ENCODE data around the gene MOB2. TPM values are rescaled to one million over a fixed set of nuclear protein-coding genes. Genes with fewer than 3 reads are reported as not detected.

MOB2 gene
- total and polyA plus RNA-seq, 4 donors = 32.4 to 104 (median 58.5) TPM

DNA sequence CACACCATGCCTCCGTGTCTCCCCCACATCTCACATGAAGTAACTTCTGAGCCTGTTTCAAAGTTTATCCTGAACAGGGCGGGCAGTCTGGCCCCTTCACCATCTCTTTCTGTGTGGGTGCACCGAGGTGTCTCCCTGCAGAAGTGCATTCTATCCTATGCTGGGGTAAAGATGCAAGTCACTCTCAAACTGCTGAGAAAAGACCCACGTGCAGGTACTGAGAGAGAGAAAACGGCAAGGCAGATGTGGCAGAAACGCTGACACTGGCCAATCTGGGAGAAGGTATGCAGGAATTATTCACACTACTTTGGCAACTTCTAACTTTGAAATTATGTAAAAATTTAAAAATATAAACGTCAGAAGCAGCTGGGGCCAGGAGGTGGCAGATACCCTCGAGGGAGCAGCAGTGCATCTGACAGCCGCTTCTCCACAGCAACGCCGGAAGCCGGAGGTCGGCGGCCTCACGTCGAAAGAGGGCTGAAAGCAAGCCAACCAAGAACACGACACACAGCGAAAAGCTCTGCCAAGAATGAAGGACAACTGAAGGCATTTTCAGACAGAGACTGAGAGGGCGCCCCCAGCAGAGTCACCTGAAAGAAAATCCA lies 34.2 kb upstream of the MOB2 start:
- H3K36me3 ChIP-seq (ENCODE audit: control insufficient read depth in 1 of 2, insufficient read depth in 2 of 2, low read length in 1 of 2) = no peaks in the 10 kb centered on the region
- intact Hi-C loops (cut with DNase I) = no loop called here
- H3K27me3 ChIP-seq (ENCODE audit: control insufficient read depth in 1 of 2, insufficient read depth in 2 of 2, low read length in 1 of 2) = no peaks in the 10 kb centered on the region
- DNase-seq (no peak), ATAC-seq (ENCODE audit: low FRiP score) (no peak)
- 42 to 51% methylated on average over 19 of the region's 19 CpGs for WGBS, 2 donors
- no peak overlapping the region for H3K4me3 ChIP-seq (ENCODE audit: low read length in 2 of 2)
- H3K27ac ChIP-seq (ENCODE audit: low read depth in 1 of 2, low read length in 2 of 2) = no peak overlapping the region
- no peaks in the 10 kb centered on the region for H3K4me1 ChIP-seq (ENCODE audit: control insufficient read depth in 1 of 2, insufficient read depth in 2 of 2, low read length in 2 of 2)
- no peaks in the 10 kb centered on the region for H3K9me3 ChIP-seq (ENCODE audit: control insufficient read depth, low read length)

DNA sequence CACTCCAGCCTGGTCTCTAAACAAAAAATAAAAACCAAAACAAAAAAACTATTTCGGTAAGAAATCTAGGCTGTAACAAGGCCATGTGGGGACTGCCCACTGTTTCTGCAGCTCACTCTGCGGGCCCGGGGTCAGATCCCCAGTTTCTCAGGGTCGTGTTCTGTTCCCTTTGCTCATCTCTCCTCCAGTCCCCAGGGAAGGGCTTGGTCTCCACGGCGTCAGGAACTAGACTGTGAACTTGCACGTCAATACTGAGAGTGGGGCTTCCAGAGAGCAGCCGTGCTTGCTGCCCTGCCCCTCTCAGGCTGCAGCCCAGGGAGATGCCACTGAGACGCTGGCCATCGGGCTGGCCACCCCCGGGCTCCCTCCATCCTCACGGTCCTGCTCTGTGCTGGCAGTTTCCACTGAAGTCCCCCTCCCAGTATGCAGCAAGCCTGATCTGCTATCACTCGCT lies 33.7 kb upstream of the MOB2 start:
- no peaks in the 10 kb centered on the region for H3K36me3 ChIP-seq (ENCODE audit: control insufficient read depth in 1 of 2, insufficient read depth in 2 of 2, low read length in 1 of 2)
- no peaks in the 10 kb centered on the region for H3K4me1 ChIP-seq (ENCODE audit: control insufficient read depth in 1 of 2, insufficient read depth in 2 of 2, low read length in 2 of 2)
- ATAC-seq (ENCODE audit: low FRiP score) = no peak
- H3K27me3 ChIP-seq (ENCODE audit: control insufficient read depth in 1 of 2, insufficient read depth in 2 of 2, low read length in 1 of 2) = no peaks in the 10 kb centered on the region
- DNase-seq = peak in 1 of 2 donors; percentile 32
- no peak overlapping the region for H3K4me3 ChIP-seq (ENCODE audit: low read length in 2 of 2)
- intact Hi-C loops (cut with DNase I) = no loop called here
- 77 to 81% methylated on average over 13 of the region's 13 CpGs for WGBS, 2 donors
- H3K27ac ChIP-seq (ENCODE audit: low read depth in 1 of 2, low read length in 2 of 2) = no peak overlapping the region
- no peaks in the 10 kb centered on the region for H3K9me3 ChIP-seq (ENCODE audit: control insufficient read depth, low read length)

GRCh38 chr11:1519028-1520010 lies 32.7 kb upstream of the MOB2 start:
- Histone ChIP-seq H3K27ac (ENCODE audit: low read depth in 1 of 2, low read length in 2 of 2) (no peak overlapping the region), H3K27me3 (ENCODE audit: control insufficient read depth in 1 of 2, insufficient read depth in 2 of 2, low read length in 1 of 2) (no peaks in the 10 kb centered on the region), H3K9me3 (ENCODE audit: control insufficient read depth, low read length) (no peaks in the 10 kb centered on the region), H3K4me3 (ENCODE audit: low read length in 2 of 2) (no peak overlapping the region), H3K4me1 (ENCODE audit: control insufficient read depth in 1 of 2, insufficient read depth in 2 of 2, low read length in 2 of 2) (no peaks in the 10 kb centered on the region), H3K36me3 (ENCODE audit: control insufficient read depth in 1 of 2, insufficient read depth in 2 of 2, low read length in 1 of 2) (no peaks in the 10 kb centered on the region)
- no peak for ATAC-seq (ENCODE audit: low FRiP score)
- intact Hi-C loops (cut with DNase I) = loop anchor here (5.0 to 10.0 kb wide), 4 partner anchors 62 to 257 kb away; partner anchors contain the start of gene BRSK2 (in 1 of the 2)
- DNase-seq = peak in 1 of 2 donors; percentile 30
- WGBS, 2 donors = 93 to 94% methylated on average over 17 of the region's 17 CpGs

- ATAC-seq (ENCODE audit: low FRiP score) (no peak), DNase-seq (peak; percentile 33 to 66)
- no peaks in the 10 kb centered on the region for H3K27me3 ChIP-seq (ENCODE audit: control insufficient read depth in 1 of 2, insufficient read depth in 2 of 2, low read length in 1 of 2)
- intact Hi-C loops (cut with DNase I) = loop anchor here (5.0 to 10.0 kb wide), 4 partner anchors 61 to 256 kb away; partner anchors contain the start of gene BRSK2 (in 1 of the 2)
- no peaks in the 10 kb centered on the region for H3K4me1 ChIP-seq (ENCODE audit: control insufficient read depth in 1 of 2, insufficient read depth in 2 of 2, low read length in 2 of 2)
- no peak overlapping the region for H3K27ac ChIP-seq (ENCODE audit: low read depth in 1 of 2, low read length in 2 of 2)
- WGBS, 2 donors = 94 to 96% methylated on average over 22 to 23 of the region's 23 CpGs
- no peaks in the 10 kb centered on the region for H3K36me3 ChIP-seq (ENCODE audit: control insufficient read depth in 1 of 2, insufficient read depth in 2 of 2, low read length in 1 of 2)
- H3K4me3 ChIP-seq (ENCODE audit: low read length in 2 of 2) = no peak overlapping the region
- no peaks in the 10 kb centered on the region for H3K9me3 ChIP-seq (ENCODE audit: control insufficient read depth, low read length)
Measured at GRCh38 chr11:1518301-1518700, 31.7 kb upstream of the MOB2 start.

DNA sequence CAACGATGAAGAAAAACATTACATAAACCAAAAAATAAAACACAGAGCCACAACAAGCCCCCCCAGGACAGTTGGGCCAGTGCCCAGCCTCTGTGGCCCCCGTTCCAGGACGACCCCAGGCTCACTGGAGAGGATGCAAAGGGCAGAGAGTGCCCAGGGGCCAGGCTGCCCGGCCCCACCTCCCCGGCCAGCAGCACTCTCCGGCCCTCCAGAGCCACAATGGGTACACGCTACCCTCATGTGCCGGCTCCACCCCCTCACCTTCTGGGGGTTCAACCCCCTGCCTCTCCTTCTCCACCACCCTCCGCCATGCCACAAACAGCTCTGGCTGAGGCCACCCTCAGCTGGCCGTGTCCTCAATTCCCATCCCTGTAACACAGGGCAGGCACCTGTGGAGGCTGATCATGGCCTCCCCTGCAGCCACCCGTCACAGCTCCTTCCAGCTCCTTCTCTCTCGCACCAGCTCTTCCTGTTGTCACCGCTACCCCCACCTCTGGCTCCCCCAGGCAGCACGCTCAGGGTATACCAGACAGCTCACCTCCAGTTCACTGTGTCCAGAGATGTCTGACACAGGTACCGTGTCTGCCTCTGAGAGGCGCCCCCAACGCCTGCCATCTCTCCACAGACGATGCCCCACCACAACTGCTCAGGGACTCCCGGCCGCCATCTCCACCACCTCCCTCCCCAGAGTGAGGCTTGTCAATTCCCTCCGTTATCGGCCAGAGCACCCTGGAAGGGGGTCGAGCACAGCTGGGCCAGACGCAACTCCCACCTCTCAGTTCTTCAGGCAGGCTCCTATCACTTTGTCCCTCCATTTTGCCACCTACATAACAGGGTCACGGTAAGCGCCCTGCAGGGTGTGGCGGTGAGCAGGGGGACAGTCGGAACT lies 30.8 kb upstream of the MOB2 start:
- Histone ChIP-seq H3K4me1 (ENCODE audit: control insufficient read depth in 1 of 2, insufficient read depth in 2 of 2, low read length in 2 of 2) (no peaks in the 10 kb centered on the region), H3K36me3 (ENCODE audit: control insufficient read depth in 1 of 2, insufficient read depth in 2 of 2, low read length in 1 of 2) (no peaks in the 10 kb centered on the region), H3K27me3 (ENCODE audit: control insufficient read depth in 1 of 2, insufficient read depth in 2 of 2, low read length in 1 of 2) (no peaks in the 10 kb centered on the region), H3K4me3 (ENCODE audit: low read length in 2 of 2) (no peak overlapping the region), H3K27ac (ENCODE audit: low read depth in 1 of 2, low read length in 2 of 2) (no peak overlapping the region), H3K9me3 (ENCODE audit: control insufficient read depth, low read length) (no peaks in the 10 kb centered on the region)
- 84 to 86% methylated on average over 27 to 28 of the region's 28 CpGs for WGBS, 2 donors
- DNase-seq (peak in 1 of 2 donors; percentile 46), ATAC-seq (ENCODE audit: low FRiP score) (no peak)
- intact Hi-C loops (cut with DNase I) = loop anchor here (2.0 to 10.0 kb wide), 5 partner anchors 60 to 315 kb away; partner anchors contain the start of gene BRSK2 (in 1 of the 2)

GRCh38 chr11:1516273-1517067 lies 29.9 kb upstream of the MOB2 start:
- H3K27ac ChIP-seq (ENCODE audit: low read depth in 1 of 2, low read length in 2 of 2) = no peak overlapping the region

DNA sequence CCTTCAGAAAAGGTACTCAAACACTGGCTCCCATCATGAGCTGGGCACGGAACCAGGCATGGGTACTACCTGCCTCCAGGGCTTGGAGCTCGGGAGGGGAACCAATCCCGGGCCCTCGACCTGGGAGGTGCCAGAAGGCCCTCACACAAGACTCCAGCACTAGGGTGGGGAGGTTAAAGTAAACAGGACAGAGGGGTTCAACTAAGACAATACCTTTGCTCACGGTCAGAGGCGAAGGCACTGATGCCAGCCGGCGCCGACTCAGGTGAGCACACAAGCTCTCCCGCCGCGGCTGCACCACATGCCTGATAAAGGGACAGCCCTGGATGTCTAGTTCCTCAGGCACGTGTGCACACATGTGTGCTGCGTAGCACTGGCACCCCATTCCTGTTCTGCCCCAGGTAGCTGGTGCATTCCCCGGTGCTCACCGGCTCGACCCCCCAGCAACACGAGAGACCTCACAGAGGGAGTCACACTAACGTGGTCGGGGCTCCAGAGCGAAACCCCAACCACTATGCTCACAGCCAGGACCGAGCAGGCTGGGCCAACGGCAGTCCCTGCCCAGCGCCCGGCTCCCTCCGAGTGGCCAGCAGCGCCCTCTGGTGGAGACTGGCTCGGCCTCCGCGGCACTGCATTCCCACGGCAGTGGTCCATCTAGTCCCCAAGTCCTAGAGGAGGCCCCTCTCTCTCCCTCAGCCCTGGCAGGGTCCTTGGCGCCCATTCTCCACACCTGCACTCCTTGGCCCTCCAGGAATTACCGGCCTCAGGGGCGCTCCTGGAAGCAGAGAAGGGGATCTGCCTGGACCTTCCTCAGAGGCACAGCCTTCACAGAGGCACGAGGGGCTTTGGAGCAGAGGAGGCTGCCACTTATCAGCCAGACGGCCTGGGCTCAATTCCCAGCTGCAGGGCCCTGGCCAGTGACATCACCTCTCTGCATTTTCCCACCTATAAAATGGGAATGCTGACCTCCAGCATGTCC lies 28.8 kb upstream of the MOB2 start:
- no peak overlapping the region for H3K27ac ChIP-seq (ENCODE audit: low read depth in 1 of 2, low read length in 2 of 2)
- 19 to 22% methylated on average over 35 to 36 of the region's 36 CpGs for WGBS, 2 donors
- peak; percentile 94 for ATAC-seq (ENCODE audit: low FRiP score)
- no peaks in the 10 kb centered on the region for H3K36me3 ChIP-seq (ENCODE audit: control insufficient read depth in 1 of 2, insufficient read depth in 2 of 2, low read length in 1 of 2)
- H3K4me1 ChIP-seq (ENCODE audit: control insufficient read depth in 1 of 2, insufficient read depth in 2 of 2, low read length in 2 of 2) = no peaks in the 10 kb centered on the region
- no peak overlapping the region for H3K4me3 ChIP-seq (ENCODE audit: low read length in 2 of 2)
- DNase-seq = peak; percentile 85 to 96
- H3K27me3 ChIP-seq (ENCODE audit: control insufficient read depth in 1 of 2, insufficient read depth in 2 of 2, low read length in 1 of 2) = no peaks in the 10 kb centered on the region
- intact Hi-C loops (cut with DNase I) = loop anchor here (1.0 to 10.0 kb wide), 6 partner anchors 58 to 313 kb away; partner anchors contain the start of gene BRSK2 (in 1 of the 2)
- no peaks in the 10 kb centered on the region for H3K9me3 ChIP-seq (ENCODE audit: control insufficient read depth, low read length)

More at GRCh38 chr11:1516273-1517067, 29.9 kb upstream of the MOB2 start:
- 82 to 83% methylated on average over 19 of the region's 19 CpGs for WGBS, 2 donors
- Histone ChIP-seq H3K9me3 (ENCODE audit: control insufficient read depth, low read length) (no peaks in the 10 kb centered on the region), H3K27me3 (ENCODE audit: control insufficient read depth in 1 of 2, insufficient read depth in 2 of 2, low read length in 1 of 2) (no peaks in the 10 kb centered on the region), H3K4me1 (ENCODE audit: control insufficient read depth in 1 of 2, insufficient read depth in 2 of 2, low read length in 2 of 2) (no peaks in the 10 kb centered on the region), H3K36me3 (ENCODE audit: control insufficient read depth in 1 of 2, insufficient read depth in 2 of 2, low read length in 1 of 2) (no peaks in the 10 kb centered on the region), H3K4me3 (ENCODE audit: low read length in 2 of 2) (no peak overlapping the region)
- intact Hi-C loops (cut with DNase I) = loop anchor here (2.0 to 10.0 kb wide), 5 partner anchors 59 to 314 kb away; partner anchors contain the start of gene BRSK2 (in 1 of the 2)
- no peak for ATAC-seq (ENCODE audit: low FRiP score)
- DNase-seq = peak in 1 of 2 donors; percentile 34
